Transverse colon (tissue), 4 donors: ENCODE results near the gene COL19A1. TPM values are rescaled to one million over a fixed set of nuclear protein-coding genes. Genes with fewer than 3 reads are reported as not detected.

ENCODE experiments used
- DNase-seq: peaks from one replicate; pipeline ENCODE4 v3.0.0-alpha.2; 2019
- H3K27ac ChIP-seq, 4 donors: fragments of 200-600 bp; sonication (generic); 2 replicates each; pipeline ENCODE4 v1.5.1; 2016 to 2018; ENCODE audit warnings: inconsistent platforms in 4 of 4
- H3K27me3 ChIP-seq: fragments of 200-600 bp; sonication (generic); 2 replicates; pipeline ENCODE4 v1.5.1; 2017; ENCODE audit warnings: inconsistent platforms
- H3K36me3 ChIP-seq, 4 donors: fragments of 200-600 bp; sonication (generic); 2 replicates each; pipeline ENCODE4 v1.5.1; 2017 to 2019; ENCODE audit warnings: inconsistent platforms in 4 of 4
- H3K4me1 ChIP-seq, 4 donors: fragments of 200-600 bp; sonication (generic); 2 replicates each; pipeline ENCODE4 v1.5.1; 2017 to 2020; ENCODE audit warnings: inconsistent platforms in 4 of 4
- H3K4me3 ChIP-seq, 4 donors: fragments of 200-600 bp; sonication (generic); 1 replicate in 1 of 4; 2 replicates in 3 of 4; pipeline versions ENCODE4 v1.5.1 to v1.6.1; 2017 to 2019; ENCODE audit warnings: inconsistent platforms in 4 of 4
- H3K9me3 ChIP-seq, 2 donors: fragments of 200-600 bp; sonication (generic); 2 replicates each; pipeline ENCODE4 v1.5.1; 2017 to 2019; ENCODE audit warnings: inconsistent platforms in 2 of 2
- EP300 ChIP-seq: sonication (generic); formaldehyde crosslinking; IDR thresholded peaks from one replicate; pipeline ENCODE4 v1.6.1; 2017; ENCODE audit warnings: antibody characterized with exemption, low read depth
- POLR2A ChIP-seq: fragments of 450-650 bp; IDR thresholded peaks from one replicate; pipeline ENCODE4 v1.6.1; 2016; ENCODE audit warnings: antibody characterized with exemption, mild to moderate bottlenecking, moderate library complexity
- POLR2AphosphoS5 ChIP-seq, 3 donors: sonication (generic); formaldehyde crosslinking; IDR thresholded peaks; one replicate each; pipeline ENCODE4 v1.6.1; 2016; ENCODE audit warnings: antibody characterized with exemption in 3 of 3
- WGBS, 2 donors: methylation state at CpG; one replicate each; pipeline ENCODE4 v1.1.5; 2018; ENCODE audit warnings: low coverage in 1 of 2; 5-methylcytosine and 5-hydroxymethylcytosine counted together
- in situ Hi-C, 4 donors: fragments of 200-750 bp; cut with MboI; loops; one replicate each; pipeline versions ENCODE4 v1.15.0 to v1.15.1; 2017; ENCODE audit warnings: low sequenced_read_pairs in 3 of 4, low pct_ligation_motif_present in 1 of 4, low pct_unique_long_range_greater_than_20kb in 1 of 4
- intact Hi-C: fragments of 100-400 bp; cut with DNase I; formaldehyde crosslinking; loops from one replicate; pipeline ENCODE4 v1.15.1; 2023; ENCODE audit warnings: low total_unique reads
- total RNA-seq, 4 donors: library from RNA; depleted of rRNA; stranded (reverse); fragments of >200 nt; gene quantifications; one replicate each; pipeline ENCODE4 v1.1.0, GENCODE V29; 2016
- TF ChIP-seq, protein P1 (sequence below), 5 experiments: fragments of 200-600 bp in 3 of 5; fragments of 450-650 bp in 2 of 5; sonication (generic) in 3 of 5; IDR thresholded peaks; 1 replicate in 2 of 5; 2 replicates in 3 of 5; pipeline ENCODE4 v1.5.1; 2016 to 2017; ENCODE audit warnings: antibody characterized with exemption in 5 of 5, inconsistent platforms in 3 of 5, mild to moderate bottlenecking in 2 of 5, moderate library complexity in 1 of 5

Gene COL19A1
- total RNA-seq, 4 donors from 2014 or later, result 0.27 to 3.3 (median 0.37) TPM; not detected in 1

DNA sequence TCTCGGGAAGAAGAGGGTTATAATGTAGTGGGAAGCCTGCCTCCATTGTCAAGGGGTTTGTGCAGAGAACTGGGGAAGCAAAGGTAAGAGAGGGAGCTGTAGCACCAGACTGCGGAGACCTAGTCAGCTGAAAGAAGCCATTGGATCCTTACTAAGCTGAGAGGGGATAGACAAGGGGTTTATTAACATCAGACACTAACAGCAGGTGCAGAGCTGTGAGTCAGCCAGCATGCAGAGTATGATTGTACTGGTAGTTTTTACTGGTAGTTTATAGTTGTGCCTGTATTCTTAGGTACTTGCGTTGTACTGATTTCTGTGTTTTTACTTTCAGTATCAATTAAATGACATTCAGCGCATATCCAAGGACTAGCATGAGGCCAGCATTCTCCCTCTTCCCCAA, 17.8 kb upstream of the COL19A1 start:
- TF ChIP-seq POLR2AphosphoS5 (IDR thresholded peaks at IDR 0.05) (no peak), EP300 (no peak), POLR2A (no peak)
- TF ChIP-seq, protein P1, sequence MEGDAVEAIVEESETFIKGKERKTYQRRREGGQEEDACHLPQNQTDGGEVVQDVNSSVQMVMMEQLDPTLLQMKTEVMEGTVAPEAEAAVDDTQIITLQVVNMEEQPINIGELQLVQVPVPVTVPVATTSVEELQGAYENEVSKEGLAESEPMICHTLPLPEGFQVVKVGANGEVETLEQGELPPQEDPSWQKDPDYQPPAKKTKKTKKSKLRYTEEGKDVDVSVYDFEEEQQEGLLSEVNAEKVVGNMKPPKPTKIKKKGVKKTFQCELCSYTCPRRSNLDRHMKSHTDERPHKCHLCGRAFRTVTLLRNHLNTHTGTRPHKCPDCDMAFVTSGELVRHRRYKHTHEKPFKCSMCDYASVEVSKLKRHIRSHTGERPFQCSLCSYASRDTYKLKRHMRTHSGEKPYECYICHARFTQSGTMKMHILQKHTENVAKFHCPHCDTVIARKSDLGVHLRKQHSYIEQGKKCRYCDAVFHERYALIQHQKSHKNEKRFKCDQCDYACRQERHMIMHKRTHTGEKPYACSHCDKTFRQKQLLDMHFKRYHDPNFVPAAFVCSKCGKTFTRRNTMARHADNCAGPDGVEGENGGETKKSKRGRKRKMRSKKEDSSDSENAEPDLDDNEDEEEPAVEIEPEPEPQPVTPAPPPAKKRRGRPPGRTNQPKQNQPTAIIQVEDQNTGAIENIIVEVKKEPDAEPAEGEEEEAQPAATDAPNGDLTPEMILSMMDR (IDR thresholded peaks at IDR 0.05), result no peak
- Histone ChIP-seq H3K36me3 (no peaks in the 10 kb centered on the region), H3K27ac (no peak overlapping the region), H3K27me3 (peaks cover 8% of the 10 kb centered on the region), H3K4me3 (no peak overlapping the region), H3K4me1 (peaks cover 0 to 4% (median 0%) of the 10 kb centered on the region in 4 donors), H3K9me3 (peaks cover 0 to 4% of the 10 kb centered on the region in 2 donors)
- intact Hi-C loops, result no loop called here
- 68 to 73% methylated on average over 4 of the region's 4 CpGs for whole genome bisulfite sequencing, 2 donors
- in situ Hi-C loops, result loop anchor here in 1 of 4 donors (25.0 kb wide), 1 partner anchor 264 kb away; no protein-coding TSS in a partner anchor
- DNase-seq, result no peak

DNA sequence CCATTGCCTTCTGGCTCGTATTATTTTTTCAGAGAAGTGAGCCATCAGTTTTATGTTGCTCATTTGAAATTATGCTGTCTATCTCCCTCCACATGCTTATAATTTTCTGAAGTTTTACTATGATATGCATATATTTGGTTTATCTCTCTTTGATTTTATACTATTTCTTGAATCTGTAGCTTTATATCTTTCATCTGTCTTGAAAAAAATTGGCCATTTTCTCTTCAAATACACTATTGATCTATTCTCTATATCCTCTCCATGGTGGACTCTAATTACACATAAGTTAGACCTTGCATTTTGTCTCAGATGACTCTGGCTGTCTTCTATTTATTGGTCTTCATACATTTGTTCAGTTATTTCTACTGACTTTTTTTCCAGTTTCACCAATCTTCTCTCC, 13.7 kb upstream of the COL19A1 start:
- Histone ChIP-seq H3K27me3 (peaks cover 5% of the 10 kb centered on the region), H3K36me3 (no peaks in the 10 kb centered on the region), H3K4me3 (no peak overlapping the region), H3K9me3 (peaks cover 0 to 4% of the 10 kb centered on the region in 2 donors), H3K4me1 (peaks cover 0 to 4% (median 0%) of the 10 kb centered on the region in 4 donors), H3K27ac (no peak overlapping the region)
- intact Hi-C loops, result no loop called here
- DNase-seq, result no peak
- 40 to 100% methylated on average over 1 of the region's 1 CpG for WGBS, 2 donors
- in situ Hi-C loops, result no loop called here
- no peak for TF ChIP-seq POLR2AphosphoS5 (IDR thresholded peaks at IDR 0.05)

DNA sequence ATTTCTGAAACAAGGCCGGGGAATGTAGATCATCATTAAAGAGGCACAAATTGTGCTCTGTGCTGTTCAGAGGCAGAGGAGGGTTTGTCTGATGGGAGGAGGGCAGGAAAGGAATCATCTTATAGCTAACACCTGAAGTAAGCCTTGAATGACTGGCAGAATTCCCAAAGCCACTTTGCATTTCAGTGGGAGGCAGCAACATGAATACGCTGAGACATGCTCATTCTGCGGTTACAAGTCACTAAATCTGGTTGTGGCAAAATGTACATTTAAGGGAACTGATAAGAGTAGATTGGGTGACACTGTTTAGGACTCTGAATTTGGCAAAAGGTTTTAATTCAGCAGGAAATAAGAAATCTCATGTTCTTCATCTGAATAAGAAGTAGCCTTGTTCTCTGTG, 4.4 kb upstream of the COL19A1 start:
- intact Hi-C loops (no loop called here), in situ Hi-C loops (no loop called here)
- no peak overlapping the region for H3K4me3 ChIP-seq
- H3K36me3 ChIP-seq, result no peaks in the 10 kb centered on the region
- H3K27ac ChIP-seq, result no peak overlapping the region
- TF ChIP-seq POLR2A, result no peak
- TF ChIP-seq, protein P1 (IDR thresholded peaks at IDR 0.05), result no peak
- TF ChIP-seq EP300, result no peak
- TF ChIP-seq POLR2AphosphoS5 (IDR thresholded peaks at IDR 0.05), result no peak
- peaks cover 0 to 11% (median 7%) of the 10 kb centered on the region in 4 donors for H3K4me1 ChIP-seq
- no peaks in the 10 kb centered on the region for H3K9me3 ChIP-seq
- WGBS, 2 donors, result 80 to 92% methylated on average over 1 to 3 of the region's 3 CpGs
- DNase-seq, result no peak
- H3K27me3 ChIP-seq, result peaks cover 20% of the 10 kb centered on the region

DNA sequence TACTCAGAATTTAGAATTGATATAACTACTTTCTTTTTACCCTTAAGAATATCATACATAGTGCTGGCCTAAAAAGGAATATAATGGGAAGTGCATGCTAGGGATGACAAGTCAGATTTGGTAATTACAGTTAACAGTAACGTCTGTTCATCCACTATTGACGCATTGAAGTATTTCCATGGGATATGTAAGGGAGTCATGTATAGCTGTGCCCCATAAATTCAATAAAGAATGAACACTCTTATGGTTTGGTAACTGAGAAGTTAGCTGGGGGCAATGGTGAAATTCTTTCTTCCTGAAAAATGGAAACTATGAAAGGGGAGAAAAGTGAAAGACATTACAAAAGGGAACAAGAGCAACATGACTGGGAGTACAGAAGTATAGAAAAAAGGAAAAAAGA, 2.6 kb upstream of the COL19A1 start:
- intact Hi-C loops, result no loop called here
- Histone ChIP-seq H3K4me3 (no peak overlapping the region), H3K9me3 (no peaks in the 10 kb centered on the region)

More for the DNA sequence above, 2.6 kb upstream of the COL19A1 start:
- H3K4me1 ChIP-seq, result peaks cover 0 to 16% (median 8%) of the 10 kb centered on the region in 4 donors
- in situ Hi-C loops, result no loop called here
- peaks cover 38% of the 10 kb centered on the region for H3K27me3 ChIP-seq
- TF ChIP-seq, protein P1 (IDR thresholded peaks at IDR 0.05), result no peak
- TF ChIP-seq POLR2A (no peak), POLR2AphosphoS5 (IDR thresholded peaks at IDR 0.05) (no peak), EP300 (no peak)
- no peak overlapping the region for H3K27ac ChIP-seq
- WGBS, 2 donors, result 86 to 96% methylated on average over 2 of the region's 2 CpGs
- H3K36me3 ChIP-seq, result no peaks in the 10 kb centered on the region
- DNase-seq, result no peak
